Measurements from ENCODE around the gene MANSC1.

DNA sequence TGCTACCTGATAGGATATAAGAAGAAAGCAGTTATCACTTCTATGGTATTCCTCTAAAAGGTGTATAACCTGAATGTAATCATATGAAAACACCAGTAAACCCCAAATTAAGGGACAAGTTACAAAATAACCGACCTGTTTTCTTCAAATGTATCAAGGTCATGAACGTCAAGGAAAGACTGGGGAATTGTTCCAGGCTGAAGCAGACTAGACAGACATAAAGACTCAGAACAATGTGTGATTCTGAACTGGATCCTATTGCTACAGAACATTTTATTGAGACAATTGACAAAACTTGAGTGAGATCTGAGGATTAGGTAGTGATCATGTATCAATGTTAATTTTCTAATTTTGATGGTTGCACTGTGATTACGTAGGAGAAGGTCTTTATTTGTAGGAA is 67.8 kb downstream of the MANSC1 start:
- TF ChIP-seq, protein P1, sequence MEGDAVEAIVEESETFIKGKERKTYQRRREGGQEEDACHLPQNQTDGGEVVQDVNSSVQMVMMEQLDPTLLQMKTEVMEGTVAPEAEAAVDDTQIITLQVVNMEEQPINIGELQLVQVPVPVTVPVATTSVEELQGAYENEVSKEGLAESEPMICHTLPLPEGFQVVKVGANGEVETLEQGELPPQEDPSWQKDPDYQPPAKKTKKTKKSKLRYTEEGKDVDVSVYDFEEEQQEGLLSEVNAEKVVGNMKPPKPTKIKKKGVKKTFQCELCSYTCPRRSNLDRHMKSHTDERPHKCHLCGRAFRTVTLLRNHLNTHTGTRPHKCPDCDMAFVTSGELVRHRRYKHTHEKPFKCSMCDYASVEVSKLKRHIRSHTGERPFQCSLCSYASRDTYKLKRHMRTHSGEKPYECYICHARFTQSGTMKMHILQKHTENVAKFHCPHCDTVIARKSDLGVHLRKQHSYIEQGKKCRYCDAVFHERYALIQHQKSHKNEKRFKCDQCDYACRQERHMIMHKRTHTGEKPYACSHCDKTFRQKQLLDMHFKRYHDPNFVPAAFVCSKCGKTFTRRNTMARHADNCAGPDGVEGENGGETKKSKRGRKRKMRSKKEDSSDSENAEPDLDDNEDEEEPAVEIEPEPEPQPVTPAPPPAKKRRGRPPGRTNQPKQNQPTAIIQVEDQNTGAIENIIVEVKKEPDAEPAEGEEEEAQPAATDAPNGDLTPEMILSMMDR (IDR thresholded peaks at IDR 0.05), result no peak
- TF ChIP-seq EZH2 (IDR thresholded peaks at IDR 0.05; ENCODE audit: borderline replicate concordance, insufficient read depth, low read depth, low read length, poor library complexity, severe bottlenecking), result no peak

Measured in B cell (primary cell).